HepG2 (cell line): ENCODE results near the gene CREBBP. TPM values are rescaled to one million over a fixed set of nuclear protein-coding genes. Genes with fewer than 3 reads are reported as not detected.

Experiments
- NR3C1 ChIP-seq: sonication (generic); formaldehyde crosslinking; IDR thresholded peaks from 2 replicates; pipeline ENCODE4 v1.4.0; 2020; ENCODE audit warnings: missing genetic modification reagents
- RELA ChIP-seq: sonication (generic); formaldehyde crosslinking; IDR thresholded peaks from 2 replicates; pipeline ENCODE4 v1.4.0; 2020; ENCODE audit warnings: missing genetic modification reagents
- RFX5 ChIP-seq: IDR thresholded peaks from 2 replicates; pipeline ENCODE4 v1.6.1; 2011; ENCODE audit warnings: low read depth, low read length, improper control_type of control experiment
- SATB2 ChIP-seq: sonication (generic); formaldehyde crosslinking; IDR thresholded peaks from 2 replicates; pipeline ENCODE4 v1.5.0; 2020; ENCODE audit warnings: missing genetic modification reagents
- ZNF264 ChIP-seq: sonication (generic); formaldehyde crosslinking; IDR thresholded peaks from 2 replicates; pipeline ENCODE4 v1.4.0; 2020; ENCODE audit warnings: missing genetic modification reagents
- ZNF333 ChIP-seq: sonication (generic); formaldehyde crosslinking; IDR thresholded peaks from 2 replicates; pipeline ENCODE4 v1.4.0; 2020; ENCODE audit warnings: mild to moderate bottlenecking, missing genetic modification reagents, borderline replicate concordance
- polyA plus RNA-seq, 8 experiments: library from polyadenylated mRNA; depleted of rRNA in 3 of 8; stranded (reverse) in 7 of 8; unstranded in 1 of 8; fragments of >200 nt; fragmentation: Illumina TruSeq in 4 of 8; extraction: Trizol in 4 of 8; gene quantifications; 2 replicates each; pipeline versions ENCODE4 v1.2.1 to v1.2.3, GENCODE V29; 2011 to 2016; ENCODE audit warnings: low read depth in 4 of 8, missing spikeins in 1 of 8, mixed read lengths in 1 of 8; ENCODE audit not compliant: insufficient read depth in 1 of 8
- total RNA-seq, 5 experiments: library from RNA; depleted of rRNA; stranded (reverse); fragments of >200 nt; fragmentation: Illumina TruSeq; extraction: Trizol; gene quantifications; 2 replicates each; pipeline ENCODE4 v1.2.3, GENCODE V29; 2016; ENCODE audit warnings: low read depth in 1 of 5
- TF ChIP-seq, protein P1 (sequence below): sonication (generic); formaldehyde crosslinking; IDR thresholded peaks from 2 replicates; pipeline ENCODE4 v1.5.0; 2020; ENCODE audit warnings: mild to moderate bottlenecking, missing genetic modification reagents
- TF ChIP-seq, protein P2 (sequence below): sonication (generic); formaldehyde crosslinking; IDR thresholded peaks from 2 replicates; pipeline ENCODE4 v1.8.0; 2022; ENCODE audit warnings: missing genetic modification reagents, mild to moderate bottlenecking, inconsistent platforms, borderline replicate concordance

CREBBP gene
- total and polyA plus RNA-seq, 2 of the 13 experiments (the other 11 are each of a cell fraction or from before 2014, with no cell fraction given): 5.3 to 10.4 TPM

DNA sequence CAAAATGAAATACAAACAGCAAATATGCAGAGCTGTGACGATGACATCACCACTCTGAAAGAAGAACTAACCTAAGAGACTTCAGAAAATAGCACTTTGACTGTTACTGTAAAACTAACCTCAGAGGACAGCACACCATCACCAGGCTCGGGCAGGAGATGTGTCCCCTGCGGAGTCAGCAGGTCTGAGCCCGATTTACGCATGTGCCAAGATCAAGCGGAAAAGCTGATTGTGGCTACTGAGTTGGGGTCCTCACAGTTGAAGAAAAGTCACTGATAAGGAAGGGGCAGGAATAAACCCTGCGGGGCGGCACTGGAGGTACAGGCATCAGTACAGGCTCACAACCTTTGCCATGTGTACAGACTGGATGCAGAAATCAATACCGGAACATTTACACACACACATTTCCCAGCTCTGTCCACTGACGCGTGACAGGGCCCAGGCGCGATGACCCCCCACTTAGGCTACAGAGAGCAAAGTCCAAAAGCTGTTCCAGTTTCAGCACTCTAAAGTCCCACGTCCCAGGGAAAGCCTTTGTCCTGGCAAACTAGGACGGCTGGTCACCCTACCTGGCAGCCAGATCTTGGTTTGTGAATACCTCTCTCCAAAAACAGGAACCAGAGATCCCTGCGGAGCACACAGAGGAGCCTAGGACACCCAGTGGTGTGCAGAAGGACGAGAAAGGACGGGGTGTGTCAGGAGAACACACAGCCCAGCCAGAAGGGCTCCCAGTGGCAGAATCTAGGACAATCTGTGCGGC is 184.7 kb downstream of the CREBBP start (continued):
- TF ChIP-seq, protein P1, sequence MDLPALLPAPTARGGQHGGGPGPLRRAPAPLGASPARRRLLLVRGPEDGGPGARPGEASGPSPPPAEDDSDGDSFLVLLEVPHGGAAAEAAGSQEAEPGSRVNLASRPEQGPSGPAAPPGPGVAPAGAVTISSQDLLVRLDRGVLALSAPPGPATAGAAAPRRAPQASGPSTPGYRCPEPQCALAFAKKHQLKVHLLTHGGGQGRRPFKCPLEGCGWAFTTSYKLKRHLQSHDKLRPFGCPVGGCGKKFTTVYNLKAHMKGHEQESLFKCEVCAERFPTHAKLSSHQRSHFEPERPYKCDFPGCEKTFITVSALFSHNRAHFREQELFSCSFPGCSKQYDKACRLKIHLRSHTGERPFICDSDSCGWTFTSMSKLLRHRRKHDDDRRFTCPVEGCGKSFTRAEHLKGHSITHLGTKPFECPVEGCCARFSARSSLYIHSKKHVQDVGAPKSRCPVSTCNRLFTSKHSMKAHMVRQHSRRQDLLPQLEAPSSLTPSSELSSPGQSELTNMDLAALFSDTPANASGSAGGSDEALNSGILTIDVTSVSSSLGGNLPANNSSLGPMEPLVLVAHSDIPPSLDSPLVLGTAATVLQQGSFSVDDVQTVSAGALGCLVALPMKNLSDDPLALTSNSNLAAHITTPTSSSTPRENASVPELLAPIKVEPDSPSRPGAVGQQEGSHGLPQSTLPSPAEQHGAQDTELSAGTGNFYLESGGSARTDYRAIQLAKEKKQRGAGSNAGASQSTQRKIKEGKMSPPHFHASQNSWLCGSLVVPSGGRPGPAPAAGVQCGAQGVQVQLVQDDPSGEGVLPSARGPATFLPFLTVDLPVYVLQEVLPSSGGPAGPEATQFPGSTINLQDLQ (CRISPR knock-in tag): peak; percentile 82; the same call in 1 of the 2 replicates
- TF ChIP-seq NR3C1 (CRISPR knock-in tag) (no peak), RELA (CRISPR knock-in tag) (no peak), RFX5 (no peak), ZNF333 (CRISPR knock-in tag) (0 out of 2 replicates have a peak, but pooled peaks have one; percentile 17), ZNF264 (CRISPR knock-in tag) (peak; percentile 90), SATB2 (no peak)
- TF ChIP-seq, protein P2, sequence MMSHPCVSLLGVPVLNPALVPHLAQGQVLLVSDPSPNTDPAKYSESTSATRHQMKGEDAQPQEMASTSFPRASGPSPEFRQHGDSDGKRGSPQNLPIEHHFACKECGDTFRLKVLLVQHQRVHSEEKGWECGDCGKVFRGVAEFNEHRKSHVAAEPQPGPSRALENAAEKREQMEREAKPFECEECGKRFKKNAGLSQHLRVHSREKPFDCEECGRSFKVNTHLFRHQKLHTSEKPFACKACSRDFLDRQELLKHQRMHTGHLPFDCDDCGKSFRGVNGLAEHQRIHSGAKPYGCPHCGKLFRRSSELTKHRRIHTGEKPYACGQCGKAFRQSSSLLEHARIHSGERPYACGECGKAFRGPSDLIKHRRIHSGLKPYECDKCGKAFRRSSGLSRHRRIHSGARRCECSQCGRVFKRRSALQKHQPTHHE (CRISPR knock-in tag): no peak
